Dermis microvascular lymphatic vessel endothelial cell (primary cell): Measurements from ENCODE around the gene CTNNB1. TPM values are rescaled to one million over a fixed set of nuclear protein-coding genes. Genes with fewer than 3 reads are reported as not detected.
A peak's percentile ranks its signal among the peaks of the same experiment; 100 is the strongest.

Experiments used
- DNase-seq, 2 donors: peaks; one replicate each; pipeline versions ENCODE4 v3.0.0 to v3.0.0-alpha.2; 2010; ENCODE audit warnings: low read depth in 2 of 2
- total RNA-seq: library from RNA; depleted of rRNA; stranded (reverse); fragments of >200 nt; gene quantifications from 2 replicates; pipeline ENCODE4 v1.2.1, GENCODE V29; 2014

CTNNB1 gene
- total RNA-seq, 1 donor from 2014 or later = 2,271 TPM

DNA sequence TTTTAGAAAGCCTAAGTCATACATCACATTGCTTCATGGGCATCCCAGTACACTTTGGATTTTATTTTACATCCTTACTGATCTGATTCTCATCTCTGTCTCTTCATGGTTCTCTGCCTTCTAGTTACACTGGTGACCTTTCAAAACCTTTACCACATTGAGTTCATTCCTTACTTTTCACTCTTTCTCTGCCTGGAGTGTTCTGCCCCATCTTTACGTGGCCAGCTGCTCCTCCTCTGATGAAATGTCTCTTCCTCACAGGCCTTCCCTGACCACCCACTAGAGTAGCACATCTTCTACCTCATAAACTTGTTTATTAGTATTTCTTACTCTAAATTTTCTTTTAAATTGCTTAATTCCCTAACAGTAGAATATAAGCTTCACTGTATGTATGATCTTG, 17.7 kb downstream of the CTNNB1 start:
- DNase-seq = no peak

GRCh38 chr3:41219424-41219823, 20.1 kb downstream of the CTNNB1 start:
- no peak for DNase-seq

GRCh38 chr3:41220906-41221677, 21.8 kb downstream of the CTNNB1 start:
- DNase-seq = no peak

GRCh38 chr3:41222012-41222411, 22.7 kb downstream of the CTNNB1 start:
- no peak for DNase-seq

DNA sequence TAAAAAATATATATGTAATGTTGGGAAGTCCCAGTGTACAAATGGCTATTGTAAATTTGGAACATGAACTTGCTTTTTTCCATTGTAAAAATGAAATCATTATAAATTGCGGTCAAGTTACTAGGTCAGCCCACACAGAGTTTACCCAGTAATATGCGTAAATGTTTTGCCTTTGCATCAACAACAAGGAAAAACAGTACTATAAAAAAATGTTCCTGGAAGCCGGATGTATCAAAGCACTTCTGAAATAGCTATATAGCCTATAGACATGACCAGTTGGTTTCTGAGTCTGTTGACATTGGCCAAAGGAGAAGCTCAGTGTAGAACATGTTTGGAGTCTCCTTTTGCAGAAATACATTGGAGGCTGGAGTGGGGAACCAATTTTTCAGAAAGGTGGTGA, 23.2 kb downstream of the CTNNB1 start:
- no peak for DNase-seq

DNA sequence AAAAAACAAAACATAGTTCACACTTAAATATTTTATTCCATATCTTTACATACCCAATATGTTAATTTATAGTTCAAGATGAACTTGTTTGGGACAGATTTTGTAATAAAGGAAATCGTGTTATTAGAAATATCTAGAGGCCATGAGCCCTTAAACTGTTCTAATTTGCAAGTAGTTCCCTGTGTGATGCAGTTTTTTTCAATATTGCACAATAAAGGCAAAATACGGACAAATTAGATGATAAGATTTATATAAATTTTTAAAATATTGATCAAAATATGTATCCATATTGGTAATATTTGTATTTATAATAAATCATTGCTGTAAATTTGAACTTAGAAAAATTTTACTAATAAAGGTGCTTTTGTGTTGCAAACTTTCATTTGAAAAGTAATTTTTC, 23.8 kb downstream of the CTNNB1 start:
- DNase-seq = no peak

GRCh38 chr3:41223691-41224090, 24.4 kb downstream of the CTNNB1 start:
- no peak for DNase-seq

DNA sequence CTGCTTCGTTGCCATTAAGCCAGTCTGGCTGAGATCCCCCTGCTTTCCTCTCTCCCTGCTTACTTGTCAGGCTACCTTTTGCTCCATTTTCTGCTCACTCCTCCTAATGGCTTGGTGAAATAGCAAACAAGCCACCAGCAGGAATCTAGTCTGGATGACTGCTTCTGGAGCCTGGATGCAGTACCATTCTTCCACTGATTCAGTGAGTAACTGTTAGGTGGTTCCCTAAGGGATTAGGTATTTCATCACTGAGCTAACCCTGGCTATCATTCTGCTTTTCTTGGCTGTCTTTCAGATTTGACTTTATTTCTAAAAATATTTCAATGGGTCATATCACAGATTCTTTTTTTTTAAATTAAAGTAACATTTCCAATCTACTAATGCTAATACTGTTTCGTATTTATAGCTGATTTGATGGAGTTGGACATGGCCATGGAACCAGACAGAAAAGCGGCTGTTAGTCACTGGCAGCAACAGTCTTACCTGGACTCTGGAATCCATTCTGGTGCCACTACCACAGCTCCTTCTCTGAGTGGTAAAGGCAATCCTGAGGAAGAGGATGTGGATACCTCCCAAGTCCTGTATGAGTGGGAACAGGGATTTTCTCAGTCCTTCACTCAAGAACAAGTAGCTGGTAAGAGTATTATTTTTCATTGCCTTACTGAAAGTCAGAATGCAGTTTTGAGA, 25.0 kb downstream of the CTNNB1 start:
- DNase-seq = peak; percentile 57 to 67

DNA sequence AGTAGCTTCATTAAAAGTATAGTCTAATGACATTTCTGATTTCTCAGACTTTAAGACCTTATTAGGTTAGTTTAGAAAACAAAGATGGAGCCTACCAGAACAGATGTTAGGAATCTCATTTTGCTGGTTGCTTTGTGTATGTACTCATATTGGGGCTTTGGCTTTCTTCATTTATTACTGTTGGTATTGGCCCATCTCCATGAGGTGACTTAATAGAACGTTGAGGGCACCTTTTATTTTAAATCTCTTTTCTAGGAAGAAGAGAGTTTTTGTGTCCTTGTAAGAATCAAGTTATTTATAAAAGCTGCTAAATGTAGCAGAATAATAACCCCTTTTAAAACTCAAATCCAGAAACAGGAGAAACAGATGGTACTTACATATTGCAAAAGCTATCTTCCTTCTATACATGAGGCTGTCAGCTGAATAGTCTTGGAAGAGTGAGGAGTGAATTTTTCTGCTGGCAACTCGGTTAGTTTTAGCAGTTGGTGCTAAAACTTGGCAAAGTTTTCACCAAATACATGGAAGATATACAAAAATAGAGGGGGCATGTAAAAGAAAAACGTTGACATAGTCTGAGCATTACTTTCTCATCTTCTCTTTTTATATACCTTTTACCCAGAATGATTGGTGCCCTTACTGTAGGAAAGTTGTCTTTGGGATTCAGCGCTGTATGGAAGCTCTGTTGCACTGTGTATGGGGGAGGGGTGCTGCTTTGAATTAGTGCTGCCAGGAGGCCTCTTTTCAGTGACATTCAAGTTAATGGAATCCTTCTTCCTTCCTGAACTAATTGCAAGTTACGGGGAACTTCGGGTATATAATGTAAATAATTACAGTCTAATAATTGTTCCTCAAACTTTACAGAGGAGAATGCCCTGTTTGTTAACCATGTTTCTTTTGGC, 35.8 kb downstream of the CTNNB1 start:
- no peak for DNase-seq

DNA sequence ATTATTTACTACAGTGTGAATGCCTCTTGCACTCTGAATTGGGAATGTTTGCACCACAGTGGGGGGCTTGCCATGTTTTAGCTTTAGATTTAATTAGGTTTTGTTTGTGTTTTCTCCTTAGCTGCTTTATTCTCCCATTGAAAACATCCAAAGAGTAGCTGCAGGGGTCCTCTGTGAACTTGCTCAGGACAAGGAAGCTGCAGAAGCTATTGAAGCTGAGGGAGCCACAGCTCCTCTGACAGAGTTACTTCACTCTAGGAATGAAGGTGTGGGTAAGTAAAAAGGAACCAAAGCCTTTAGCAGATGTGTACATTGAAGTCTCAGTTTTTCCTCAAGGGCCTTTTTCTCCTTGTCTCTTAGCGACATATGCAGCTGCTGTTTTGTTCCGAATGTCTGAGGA, 36.9 kb downstream of the CTNNB1 start:
- DNase-seq = no peak

GRCh38 chr3:41237907-41238306, 38.6 kb downstream of the CTNNB1 start:
- no peak for DNase-seq

- no peak for DNase-seq
Measured at GRCh38 chr3:41239587-41239986, 40.3 kb downstream of the CTNNB1 start.

DNA sequence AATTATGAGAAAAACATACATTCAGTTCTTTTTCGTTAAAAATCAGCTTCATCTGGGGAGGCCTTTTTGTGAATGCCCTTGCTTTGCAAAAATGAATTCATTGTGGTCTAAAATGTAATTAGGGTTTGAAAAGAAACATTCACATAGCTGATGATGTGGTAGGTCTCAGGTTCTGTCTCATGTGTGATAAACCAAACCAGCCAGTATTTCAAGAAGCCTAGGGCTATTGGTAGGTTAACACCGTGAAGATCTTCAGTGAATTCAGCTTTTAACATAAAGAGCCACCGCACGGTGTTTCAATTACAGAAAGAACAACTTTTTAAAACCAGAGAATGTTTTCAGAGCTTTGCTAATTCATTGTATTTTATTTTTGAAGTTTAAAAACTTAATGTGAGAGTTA, 41.9 kb downstream of the CTNNB1 start:
- no peak for DNase-seq

- no peak for DNase-seq
Measured at GRCh38 chr3:41241800-41242571, 42.7 kb downstream of the CTNNB1 start.

DNA sequence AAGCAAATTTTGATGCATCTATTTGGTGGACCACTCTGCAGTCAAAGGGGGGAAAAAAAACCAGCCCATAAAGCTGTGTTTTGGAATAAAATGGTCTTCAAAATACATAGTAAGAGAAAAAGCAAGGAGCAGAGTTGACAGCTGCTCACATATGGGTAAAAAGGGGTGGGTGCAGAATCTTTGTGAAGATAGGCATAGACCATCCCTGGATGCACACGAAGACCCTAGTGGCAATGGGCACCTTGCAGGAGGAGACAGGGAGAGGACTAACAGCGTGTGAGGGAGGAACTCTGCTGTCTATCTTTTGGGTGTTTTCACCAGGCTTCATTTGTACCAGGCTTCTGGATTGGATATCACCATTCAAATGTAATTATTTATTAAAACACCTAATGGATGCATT, 43.9 kb downstream of the CTNNB1 start:
- DNase-seq = no peak

- no peak for DNase-seq
Measured at GRCh38 chr3:41244620-41245336, 45.5 kb downstream of the CTNNB1 start.

DNA sequence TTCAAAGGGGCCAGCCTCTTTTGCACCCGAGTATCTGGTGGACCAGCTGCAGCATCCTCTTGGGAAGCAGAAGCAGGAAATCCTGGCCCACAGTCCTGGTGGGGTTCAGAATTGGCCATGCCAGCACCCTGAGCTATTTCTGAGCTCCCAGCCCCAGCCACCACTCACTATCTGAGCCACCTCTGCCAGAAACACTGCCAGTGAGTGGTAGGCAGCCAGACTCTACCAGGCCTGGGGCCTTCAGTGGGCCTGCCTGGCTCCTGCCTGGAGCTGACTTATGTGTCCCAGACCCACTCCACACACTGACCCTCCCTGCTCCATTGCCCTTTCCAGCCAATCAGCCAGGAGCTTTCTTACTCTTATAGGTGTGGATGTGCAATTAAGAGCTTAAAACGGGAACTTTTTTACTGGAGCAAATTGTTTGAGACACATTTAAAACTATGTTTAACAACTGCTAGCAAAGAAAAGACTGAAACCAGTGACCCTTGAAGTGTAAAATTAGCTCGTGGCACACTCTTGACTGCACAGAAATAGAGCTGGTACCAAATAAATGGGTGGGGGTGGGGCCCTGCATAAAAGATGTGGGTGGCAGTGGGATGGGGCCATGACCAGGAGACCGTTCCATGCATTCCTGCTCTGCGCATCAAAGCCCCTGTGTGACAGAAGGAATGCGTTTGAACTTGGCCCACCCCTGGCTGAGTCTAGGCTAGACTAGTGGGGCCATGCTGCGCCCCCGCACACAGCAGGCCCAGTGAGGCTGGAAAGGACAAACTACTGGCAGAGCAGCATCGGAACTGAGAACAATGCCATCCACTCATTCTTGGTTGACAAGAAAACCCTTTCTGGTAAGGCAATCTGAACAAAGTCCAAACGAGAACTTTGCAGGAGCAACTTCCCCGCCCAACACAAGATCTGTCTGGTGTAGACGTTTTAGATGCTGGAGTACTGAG, 48.0 kb downstream of the CTNNB1 start:
- no peak for DNase-seq

GRCh38 chr3:41248525-41248924, 49.2 kb downstream of the CTNNB1 start:
- no peak for DNase-seq

GRCh38 chr3:41249318-41249717, 50.0 kb downstream of the CTNNB1 start:
- DNase-seq = no peak

GRCh38 chr3:41250825-41251224, 51.5 kb downstream of the CTNNB1 start:
- DNase-seq = no peak
